ENCODE results near the gene GPR37L1.

GRCh38 chr1:202133001-202133400 is 10.3 kb downstream of the GPR37L1 start:
- TF ChIP-seq CTCF (IDR thresholded peaks at IDR 0.05) (no peak), ZFX (IDR thresholded peaks at IDR 0.05; ENCODE audit: borderline replicate concordance) (no peak)

Data from 22Rv1 (cell line).